B cell (primary cell): ENCODE results near the gene ISL2. TPM values are rescaled to one million over a fixed set of nuclear protein-coding genes. Genes with fewer than 3 reads are reported as not detected.

Experiments
- ATAC-seq: fragments of 200-7000 bp; cut with Tn5 transposase; one replicate; pipeline ENCODE4 v1.10.0; 2021; ENCODE audit warnings: low read depth, mild to moderate bottlenecking, moderate number of reproducible peaks, moderate library complexity
- CTCF ChIA-PET: fragments of 350-600 bp; sonication (Branson Sonifier 250); formaldehyde crosslinking; loops from one replicate; lab custom pipeline; 2021; ENCODE audit warnings: antibody characterized with exemption, inconsistent platforms; lab: Charles Lee
- POLR2A ChIA-PET: fragments of 350-600 bp; sonication (Branson Sonifier 250); formaldehyde crosslinking; loops from one replicate; lab custom pipeline; 2021; ENCODE audit warnings: antibody characterized with exemption; lab: Charles Lee
- DNase-seq: peaks from one replicate; pipeline ENCODE4 v3.0.0; 2013
- H2AFZ ChIP-seq: 2 replicates; pipeline ENCODE4 v1.6.1; 2012; ENCODE audit warnings: mild to moderate bottlenecking, low read depth, low read length; ENCODE audit not compliant: insufficient read depth, poor library complexity, severe bottlenecking
- H3K27ac ChIP-seq, 2 donors: 1 replicate in 1 of 2; 2 replicates in 1 of 2; pipeline ENCODE4 v1.5.1; 2012 to 2013; ENCODE audit warnings: low read length in 2 of 2, mild to moderate bottlenecking in 2 of 2, moderate library complexity in 1 of 2
- H3K27me3 ChIP-seq, 4 experiments: fragments of 200-600 bp in 1 of 4; sonication (generic) in 1 of 4; replicated peaks in 1 of 4; 1 replicate in 2 of 4; 2 replicates in 2 of 4; pipeline versions ENCODE4 v1.6.1 to v1.7.0; 2013 to 2016; ENCODE audit warnings: low read length in 3 of 4, mild to moderate bottlenecking in 2 of 4, mixed read lengths in 1 of 4, moderate library complexity in 1 of 4; ENCODE audit not compliant: insufficient read depth in 4 of 4, control insufficient read depth in 3 of 4; ENCODE audit errors: control extremely low read depth in 1 of 4
- H3K36me3 ChIP-seq, 2 experiments: replicated peaks in 1 of 2; 1 replicate in 1 of 2; 2 replicates in 1 of 2; pipeline versions ENCODE4 v1.6.1 to v1.7.1; 2013; ENCODE audit warnings: low read length in 1 of 2; ENCODE audit not compliant: insufficient read depth in 2 of 2, control insufficient read depth in 1 of 2; ENCODE audit errors: control extremely low read depth in 1 of 2, extremely low read depth in 1 of 2
- H3K4me1 ChIP-seq, 2 donors: fragments of 200-600 bp in 1 of 2; sonication (generic) in 1 of 2; 1 replicate in 1 of 2; 2 replicates in 1 of 2; pipeline versions ENCODE4 v1.5.1 to v1.6.1; 2013 to 2017; ENCODE audit warnings: low read length in 2 of 2; ENCODE audit not compliant: control insufficient read depth in 2 of 2, insufficient read depth in 2 of 2
- H3K4me2 ChIP-seq: replicated peaks from 2 replicates; pipeline ENCODE3; 2012; ENCODE audit warnings: mild to moderate bottlenecking, low read depth, low read length; ENCODE audit not compliant: poor library complexity, severe bottlenecking
- H3K4me3 ChIP-seq, 5 experiments: fragments of 200-600 bp in 1 of 5; sonication (generic) in 1 of 5; 1 replicate in 3 of 5; 2 replicates in 2 of 5; pipeline versions ENCODE4 v1.5.1 to v1.7.0; 2011 to 2016; ENCODE audit warnings: low read length in 4 of 5, mild to moderate bottlenecking in 4 of 5, low read depth in 2 of 5, control low read depth in 1 of 5, moderate library complexity in 1 of 5; ENCODE audit not compliant: insufficient read depth in 1 of 5; ENCODE audit errors: control extremely low read depth in 1 of 5, extremely low read depth in 1 of 5
- H3K79me2 ChIP-seq: fragments of 200-600 bp; sonication (generic); one replicate; pipeline ENCODE4 v1.6.0; 2016; ENCODE audit warnings: low read length; ENCODE audit not compliant: control insufficient read depth, insufficient read depth
- H3K9ac ChIP-seq: fragments of 200-600 bp; sonication (generic); 2 replicates; pipeline ENCODE4 v1.6.1; 2017; ENCODE audit warnings: mild to moderate bottlenecking, low read length, moderate library complexity
- H3K9me3 ChIP-seq, 3 donors: one replicate each; pipeline versions ENCODE4 v1.6.1 to v1.7.1; 2013; ENCODE audit warnings: low read length in 2 of 3; ENCODE audit not compliant: control insufficient read depth in 2 of 3, insufficient read depth in 1 of 3; ENCODE audit errors: control extremely low read depth in 1 of 3
- H4K20me1 ChIP-seq: 2 replicates; pipeline ENCODE4 v1.6.0; 2012; ENCODE audit warnings: mild to moderate bottlenecking, low read length; ENCODE audit not compliant: insufficient read depth, control insufficient read depth, poor library complexity, severe bottlenecking
- H3K27ac Mint-ChIP-seq: one replicate; pipeline ENCODE4 v1.8.0; 2021; ENCODE audit warnings: mixed read lengths
- H3K27me3 Mint-ChIP-seq: one replicate; pipeline ENCODE4 v1.8.0; 2021; ENCODE audit warnings: mixed read lengths
- H3K4me1 Mint-ChIP-seq: one replicate; pipeline ENCODE4 v1.8.0; 2021; ENCODE audit warnings: mixed read lengths
- H3K4me3 Mint-ChIP-seq: one replicate; pipeline ENCODE4 v1.8.0; 2021; ENCODE audit warnings: mixed read lengths
- H3K9me3 Mint-ChIP-seq: one replicate; pipeline ENCODE4 v1.8.0; 2022; ENCODE audit warnings: mixed read lengths; ENCODE audit not compliant: insufficient read depth
- CTCF ChIP-seq: fragments of 200-600 bp; IDR thresholded peaks from one replicate; pipeline ENCODE4 v1.8.0; 2022; ENCODE audit warnings: antibody characterized with exemption, mild to moderate bottlenecking
- EZH2 ChIP-seq: IDR thresholded peaks from 2 replicates; pipeline ENCODE4 v1.6.1; 2012; ENCODE audit warnings: borderline replicate concordance, low read depth, mild to moderate bottlenecking, moderate library complexity, low read length; ENCODE audit not compliant: insufficient read depth, poor library complexity, severe bottlenecking
- WGBS: methylation state at CpG from one replicate; pipeline ENCODE4 v1.1.5; 2013; ENCODE audit warnings: missing lambda C conversion rate; ENCODE audit not compliant: insufficient coverage; 5-methylcytosine and 5-hydroxymethylcytosine counted together
- intact Hi-C: fragments of 100-400 bp; cut with micrococcal nuclease; formaldehyde crosslinking; loops from one replicate; pipeline ENCODE4 v1.10.0; 2022
- polyA plus RNA-seq: library from polyadenylated mRNA; depleted of rRNA; stranded (reverse); fragments of >200 nt; gene quantifications from 2 replicates; pipeline ENCODE4 v1.2.3, GENCODE V29; 2012
- total RNA-seq, 2 donors: library from RNA; stranded (reverse); fragments of 120-200 nt in 1 of 2; gene quantifications; 1 replicate in 1 of 2; 2 replicates in 1 of 2; pipeline versions ENCODE4 v1.2.3 to v1.2.4, GENCODE V29; 2013 to 2022

Gene ISL2
- total and polyA plus RNA-seq, 2 donors (not counting 1 experiment from before 2014, with no cell fraction given): 0.59 to 1.8 TPM

- H3K27me3 Mint-ChIP-seq: peaks cover 51% of the 10 kb centered on the region
- H3K36me3 ChIP-seq: no peaks in the 10 kb centered on the region
- no peak for ATAC-seq
- no peaks in the 10 kb centered on the region for H3K4me1 Mint-ChIP-seq
- H3K27ac ChIP-seq: no peak overlapping the region
- H3K9me3 ChIP-seq: no peaks in the 10 kb centered on the region
- ChIA-PET CTCF (no interaction called here), POLR2A (no interaction called here)
- H3K27me3 ChIP-seq: peaks cover 0 to 38% (median 14%) of the 10 kb centered on the region in 4 experiments
- DNase-seq: no peak
- H3K27ac Mint-ChIP-seq: no peak overlapping the region
- H3K4me3 Mint-ChIP-seq: no peak overlapping the region
- no peaks in the 10 kb centered on the region for H3K9me3 Mint-ChIP-seq
- H3K4me1 ChIP-seq: no peaks in the 10 kb centered on the region
- no peak overlapping the region for H3K4me3 ChIP-seq
- no peaks in the 10 kb centered on the region for H4K20me1 ChIP-seq
- intact Hi-C loops: no loop called here
- no peak overlapping the region for H3K9ac ChIP-seq
- 88% methylated on average over 1 of the region's 3 CpGs for WGBS
- no peak overlapping the region for H2AFZ ChIP-seq
- TF ChIP-seq EZH2: no peak
- TF ChIP-seq CTCF: no peak
- H3K4me2 ChIP-seq: no peak overlapping the region
- no peaks in the 10 kb centered on the region for H3K79me2 ChIP-seq
These were observed 12.5 kb upstream of the ISL2 start for GRCh38 chr15:76324066-76324465.

- ChIA-PET CTCF (no interaction called here), POLR2A (no interaction called here)
- no peak overlapping the region for H3K27ac Mint-ChIP-seq
- TF ChIP-seq EZH2 (no peak), CTCF (no peak)
- Histone ChIP-seq H2AFZ (no peak overlapping the region), H3K27ac (no peak overlapping the region), H3K4me1 (no peaks in the 10 kb centered on the region), H3K36me3 (no peaks in the 10 kb centered on the region), H3K9ac (no peak overlapping the region), H4K20me1 (no peaks in the 10 kb centered on the region), H3K9me3 (no peaks in the 10 kb centered on the region), H3K79me2 (no peaks in the 10 kb centered on the region), H3K4me2 (no peak overlapping the region), H3K4me3 (no peak overlapping the region), H3K27me3 (peaks cover 0 to 48% (median 12%) of the 10 kb centered on the region in 4 experiments)
- DNase-seq (no peak), ATAC-seq (no peak)
- WGBS: no CpG with 5 or more reads among the region's 2 CpGs
- H3K4me3 Mint-ChIP-seq: no peak overlapping the region
- H3K27me3 Mint-ChIP-seq: peaks cover 58% of the 10 kb centered on the region
- H3K4me1 Mint-ChIP-seq: no peaks in the 10 kb centered on the region
- H3K9me3 Mint-ChIP-seq: no peaks in the 10 kb centered on the region
- intact Hi-C loops: no loop called here
These were observed 10.9 kb upstream of the ISL2 start for GRCh38 chr15:76325704-76326103.
